Measurements from ENCODE around the gene TAS1R2.
A peak's percentile ranks its signal among the peaks of the same experiment; 100 is the strongest.
"Not testable (repeated sequence)": the region's sequence is repeated elsewhere in the genome, so short reads cannot be mapped to it uniquely, and the experiment has no call there.

TAS1R2 gene

DNA sequence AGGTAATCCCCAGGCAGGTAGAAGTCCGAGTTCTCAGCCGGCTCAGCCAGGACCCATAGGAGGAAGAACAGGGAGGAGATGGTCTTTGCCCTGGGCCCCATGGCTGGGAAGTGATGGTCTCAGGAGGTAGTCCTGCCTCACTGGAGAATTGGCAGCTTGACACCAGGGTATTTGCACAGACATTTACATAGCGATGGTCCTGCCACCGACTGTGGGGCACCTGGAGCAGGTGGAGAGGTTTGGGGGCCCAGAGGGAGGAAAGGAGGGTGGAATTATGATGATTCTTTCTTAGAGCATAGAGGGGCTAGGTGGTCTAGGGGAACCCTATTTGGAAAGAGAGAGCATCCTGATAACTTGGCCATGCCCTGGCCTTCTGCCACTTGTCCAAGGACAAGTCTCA, at the start of gene TAS1R2:
TAS1R2 (minus strand) TSS at position 101 of the 400 bp plus-strand sequence; CDS start at position 101, 0 bp downstream.
- no peak for DNase-seq (ENCODE audit: low spot score)

DNA sequence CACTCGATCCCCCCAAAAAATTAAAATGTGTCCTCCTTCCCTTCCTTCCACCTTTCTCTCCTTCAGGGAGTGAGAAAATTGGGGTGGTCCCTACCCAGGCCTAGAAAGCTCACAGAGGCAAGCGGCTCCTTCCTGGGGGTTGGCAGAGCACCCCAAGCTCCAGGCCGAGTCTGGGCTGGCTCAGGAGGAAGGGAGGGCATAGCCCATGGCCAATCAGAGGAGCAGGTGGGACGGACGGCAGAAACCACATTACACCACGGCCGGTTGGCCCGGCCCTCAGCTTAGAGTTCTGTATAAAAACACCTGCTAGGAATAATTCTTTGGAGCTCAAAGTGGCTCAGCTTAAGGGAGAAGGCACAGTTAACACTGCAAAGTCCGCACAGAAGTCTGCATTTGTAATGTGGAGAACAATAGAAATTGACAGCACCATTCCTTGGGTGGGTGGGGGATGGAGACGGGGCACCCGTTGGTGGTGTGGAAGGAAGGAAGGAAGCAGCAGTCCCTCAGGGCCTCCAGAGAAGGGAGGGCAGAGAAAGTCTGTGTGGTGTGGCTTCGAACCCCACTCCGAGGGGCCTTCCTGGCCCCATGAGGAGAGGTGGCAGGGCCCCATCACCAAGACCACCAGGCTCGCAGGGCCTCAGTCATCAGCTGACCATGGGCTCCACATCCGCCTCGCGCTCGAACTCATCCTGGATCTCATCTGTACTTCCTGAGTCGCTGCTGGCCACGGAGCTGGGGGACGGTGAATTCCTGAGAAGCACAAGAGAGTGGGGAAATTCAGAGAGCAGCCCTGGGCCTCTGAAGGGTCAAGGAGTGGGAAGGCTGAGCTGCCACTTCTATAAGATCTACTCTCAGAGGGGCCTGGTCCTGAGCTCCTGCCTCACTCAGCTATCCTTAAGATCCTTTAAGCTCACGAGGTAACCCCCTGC, 48.7 kb upstream of the TAS1R2 start:
- no peak for DNase-seq (ENCODE audit: low spot score)

DNA sequence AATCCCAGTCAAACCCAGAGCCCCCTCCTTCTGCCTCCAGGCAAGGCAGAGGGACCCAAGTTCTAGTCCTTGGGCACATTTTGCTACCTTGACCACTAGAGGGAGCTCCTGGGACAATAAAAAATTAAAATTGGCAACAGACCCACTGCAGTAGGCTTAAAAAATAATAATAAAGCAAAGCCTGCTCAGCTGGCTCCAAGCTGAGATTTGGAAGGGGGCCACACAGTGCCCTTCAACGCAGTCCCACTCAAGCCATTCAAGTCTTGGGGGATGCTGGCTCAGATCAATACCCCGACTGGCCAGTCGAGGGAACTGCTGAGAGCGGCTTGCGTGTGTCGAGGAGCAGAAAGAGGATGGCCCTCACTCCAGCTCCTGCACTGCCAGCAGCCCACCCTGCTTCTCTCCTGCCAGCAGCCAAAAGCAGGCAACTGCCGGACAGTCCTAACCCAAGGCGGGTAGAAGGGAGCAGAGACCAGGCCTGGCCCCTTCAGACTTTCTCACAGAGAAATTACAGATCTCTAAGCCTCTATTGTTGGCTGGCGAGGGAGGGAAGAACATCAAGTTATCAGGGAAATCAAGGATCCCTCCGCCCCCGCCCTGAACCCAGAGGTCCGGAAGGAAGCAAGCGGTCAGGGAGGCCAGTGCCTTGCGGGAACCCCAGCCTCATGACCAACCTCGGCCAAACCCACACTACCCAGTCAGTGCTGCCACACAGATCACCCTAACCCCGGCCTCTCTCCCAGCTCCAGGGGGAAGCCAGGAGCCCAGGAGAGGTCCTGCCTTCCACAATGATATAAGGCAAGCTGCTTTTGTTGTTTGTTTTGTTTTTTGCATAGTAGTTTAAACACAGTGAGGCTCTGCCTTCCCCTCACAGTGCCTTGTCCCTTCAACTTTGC, 47.8 kb upstream of the TAS1R2 start:
- peak; percentile 82 for DNase-seq (ENCODE audit: low spot score)

DNA sequence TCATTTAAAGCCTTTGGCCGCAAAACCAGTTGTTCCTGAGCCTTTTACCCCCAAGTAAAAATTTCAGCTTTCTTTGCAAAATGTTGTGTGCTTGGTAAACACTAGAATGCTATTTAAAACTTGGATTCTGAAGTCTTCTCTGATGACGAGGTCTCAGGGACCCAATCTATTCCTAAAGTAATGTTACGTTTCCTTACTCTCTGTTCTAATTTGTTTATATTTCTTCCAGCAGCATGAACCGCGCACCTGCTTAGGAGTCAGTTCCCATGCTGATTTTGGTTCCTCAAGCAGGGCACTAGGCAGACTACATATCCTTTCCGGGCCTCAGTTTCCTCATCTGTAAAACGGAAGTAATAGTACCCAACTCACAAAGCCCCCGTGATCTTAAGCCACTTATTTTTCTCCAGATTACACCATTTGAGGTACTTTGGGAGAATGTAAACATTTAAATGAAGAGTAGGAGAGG, 43.9 kb upstream of the TAS1R2 start:
- DNase-seq (ENCODE audit: low spot score), result no peak

DNA sequence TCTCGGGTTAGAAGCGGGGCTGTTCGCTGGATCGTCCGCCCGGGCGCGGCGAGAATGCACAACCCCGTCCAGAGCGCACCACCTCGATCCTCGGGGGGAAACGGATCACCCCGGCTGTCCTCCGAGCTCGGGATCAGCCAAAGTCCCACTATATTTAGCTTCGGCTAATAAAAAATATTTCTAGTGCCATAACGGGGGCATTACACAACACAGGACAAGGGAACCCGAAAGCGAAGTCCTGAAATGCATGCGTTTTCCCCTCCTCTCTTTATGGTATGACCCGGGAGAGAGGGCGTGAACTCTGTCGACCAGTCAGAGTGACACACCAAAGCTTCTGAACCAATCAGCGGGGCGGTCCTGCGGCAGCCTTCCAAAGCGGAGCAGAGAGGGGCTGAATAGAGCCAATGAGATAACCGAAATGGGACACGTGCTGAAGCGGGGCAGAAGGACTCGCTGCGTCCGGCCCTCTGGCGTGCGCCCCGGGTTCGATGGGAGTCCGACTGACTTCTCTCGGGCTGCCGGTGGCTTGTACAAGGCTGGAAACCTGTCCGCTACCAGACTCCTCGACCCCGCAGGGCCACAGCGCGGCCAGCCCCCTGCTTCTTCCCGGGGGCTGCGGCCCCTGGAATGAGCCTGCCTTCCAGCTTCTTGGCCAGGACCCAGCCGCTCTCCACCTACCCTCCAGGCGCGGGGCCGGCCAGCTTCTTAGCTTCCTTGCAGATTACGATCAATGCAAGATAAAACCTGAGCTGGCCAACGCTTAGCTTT, 43.2 kb upstream of the TAS1R2 start, which contains the start of gene ALDH4A1:
ALDH4A1 (minus strand) TSS at position 33 of the 768 bp plus-strand sequence; CDS start at position 1, 32 bp downstream.
- peak; percentile 96 for DNase-seq (ENCODE audit: low spot score)

DNA sequence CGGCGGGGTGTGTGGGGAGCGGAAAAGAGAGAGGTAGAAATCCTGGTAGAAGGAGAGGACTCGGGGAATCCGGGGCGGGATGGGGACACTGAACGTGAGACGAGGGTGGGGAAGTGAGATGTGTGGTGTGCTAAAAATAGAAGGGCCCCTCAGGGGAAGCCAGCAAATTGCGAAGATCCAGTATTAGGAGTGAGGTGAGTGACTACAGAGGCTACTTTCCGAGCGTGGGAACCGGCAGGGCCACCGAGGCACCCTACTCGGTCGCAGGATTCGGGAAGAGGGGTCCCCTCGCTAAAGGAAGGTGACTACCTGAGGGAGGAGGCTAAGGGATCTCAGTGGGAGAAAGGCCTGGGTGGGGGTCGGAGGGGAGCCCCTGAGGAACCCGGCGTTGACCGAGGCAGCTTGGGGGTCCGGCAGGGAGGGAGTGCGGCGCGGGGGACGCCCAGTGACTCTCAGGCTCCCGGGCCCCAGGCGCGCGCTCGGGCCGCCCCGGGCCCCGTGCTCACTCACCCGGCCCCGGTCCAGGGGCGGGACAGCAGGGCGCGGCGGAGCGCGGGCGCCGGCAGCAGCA, 42.6 kb upstream of the TAS1R2 start:
- DNase-seq (ENCODE audit: low spot score), result no peak

DNA sequence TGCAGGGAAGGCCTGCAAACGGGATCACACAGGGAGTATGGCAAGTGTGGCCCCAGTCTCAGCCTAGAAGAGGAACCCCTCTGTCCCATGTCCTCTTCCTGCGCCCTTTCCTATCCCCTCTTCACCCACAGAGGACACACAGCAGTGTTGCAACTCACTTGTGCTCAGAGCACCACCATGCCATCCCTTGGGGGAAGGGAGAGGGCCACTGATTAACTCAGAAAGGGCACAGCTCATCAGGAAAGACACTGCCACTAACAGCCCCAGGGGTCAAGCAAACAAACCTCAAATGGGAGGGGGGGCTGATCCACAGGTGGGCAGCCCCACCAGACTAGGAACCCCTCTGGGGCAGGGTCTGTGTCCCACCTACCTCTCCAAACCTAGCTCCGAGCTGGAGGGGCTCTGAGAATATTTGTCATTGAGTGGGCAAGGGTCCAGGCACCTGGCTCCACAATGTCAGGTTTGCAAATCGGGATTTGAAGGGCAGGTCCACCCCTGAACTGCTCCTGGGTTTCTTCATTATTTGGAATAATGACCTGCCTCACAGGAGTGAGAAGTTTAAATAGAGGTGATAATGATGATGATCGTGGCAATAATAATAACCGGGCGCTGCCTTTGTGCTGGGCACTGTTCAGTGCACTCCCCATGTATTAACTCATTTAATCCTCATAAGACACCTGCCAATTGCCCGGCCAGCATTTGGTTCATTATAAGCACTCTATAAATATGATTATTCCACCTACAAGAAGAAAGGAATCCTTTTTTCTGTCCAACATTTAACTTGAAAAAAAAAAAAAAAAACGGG, 41.9 kb upstream of the TAS1R2 start:
- DNase-seq (ENCODE audit: low spot score), result no peak

DNA sequence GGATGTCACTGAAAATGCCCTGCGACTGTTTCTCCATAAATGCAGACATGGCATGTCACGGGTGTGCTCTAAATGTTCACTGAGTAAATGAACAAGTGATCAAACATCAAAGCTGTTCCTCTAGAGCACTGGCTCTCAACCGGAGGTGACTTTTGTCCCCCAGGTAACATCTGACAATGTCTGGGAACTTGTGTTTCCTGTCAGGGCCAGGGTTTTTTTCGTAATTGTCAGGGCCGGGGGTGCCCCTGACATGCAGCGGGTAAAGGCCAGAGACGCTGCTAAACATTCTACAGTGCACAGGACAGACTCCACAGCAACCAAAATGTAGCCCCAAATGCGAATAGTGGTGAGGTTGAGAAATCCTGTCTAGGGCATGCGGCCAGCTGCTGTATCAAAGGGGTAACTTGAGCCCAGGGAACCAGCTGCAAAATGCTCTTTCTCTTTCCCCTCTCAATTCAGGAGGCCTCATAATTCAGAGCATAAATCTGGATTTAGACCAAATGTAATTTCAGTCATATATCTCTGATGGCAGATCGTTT, 40.9 kb upstream of the TAS1R2 start:
- DNase-seq (ENCODE audit: low spot score), result no peak

DNA sequence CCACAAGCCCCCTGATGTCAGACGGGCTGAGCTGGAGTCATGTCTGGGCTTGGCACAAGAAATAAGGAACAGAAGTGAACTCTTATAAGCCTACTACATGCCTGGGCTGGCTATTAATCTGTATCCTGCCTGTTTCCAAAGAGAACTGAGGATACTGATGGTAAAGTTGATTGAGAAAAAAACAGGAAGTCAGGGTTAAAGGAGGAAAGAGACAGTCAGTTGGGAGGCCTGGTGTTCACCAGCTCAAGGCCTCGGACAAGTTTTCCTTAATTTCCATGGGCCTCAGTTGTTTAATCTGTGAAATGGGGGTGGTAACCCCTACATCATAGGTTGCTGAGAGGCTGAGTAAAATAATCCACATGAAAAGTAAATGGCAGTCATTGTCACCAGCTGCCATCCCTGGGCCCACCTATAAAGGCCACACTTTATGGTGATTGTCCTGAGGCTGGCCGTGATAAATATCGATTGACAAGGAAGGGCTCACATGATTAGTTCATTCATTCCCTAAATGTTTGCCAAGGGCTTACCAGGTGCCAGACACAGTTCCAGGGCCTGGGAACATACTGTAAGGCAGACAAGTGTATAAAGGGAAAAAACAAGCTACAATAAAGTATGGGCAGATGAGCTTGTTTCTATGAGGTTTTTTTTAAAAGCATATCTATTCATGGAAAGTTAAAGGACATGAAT, 40.0 kb upstream of the TAS1R2 start:
- no peak for DNase-seq (ENCODE audit: low spot score)

DNA sequence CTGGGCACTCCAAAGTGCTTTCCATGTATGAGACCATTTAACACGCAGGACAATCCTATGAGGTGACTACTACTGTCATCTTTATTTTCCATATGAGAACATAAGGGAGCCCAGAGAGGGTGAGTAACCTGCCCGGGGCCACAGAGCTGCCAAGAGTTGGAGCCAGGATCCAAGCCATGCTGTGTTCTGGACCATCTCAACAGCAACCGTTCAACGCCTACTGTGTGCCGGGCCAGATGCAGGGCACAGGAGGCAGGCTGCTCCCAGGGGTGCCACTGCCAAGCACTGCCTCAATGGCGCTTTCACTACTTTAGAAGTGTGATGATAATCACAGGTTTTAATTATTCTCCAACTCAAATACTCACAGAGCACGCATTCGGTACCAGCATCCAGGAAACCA, 39.1 kb upstream of the TAS1R2 start:
- no peak for DNase-seq (ENCODE audit: low spot score)

DNA sequence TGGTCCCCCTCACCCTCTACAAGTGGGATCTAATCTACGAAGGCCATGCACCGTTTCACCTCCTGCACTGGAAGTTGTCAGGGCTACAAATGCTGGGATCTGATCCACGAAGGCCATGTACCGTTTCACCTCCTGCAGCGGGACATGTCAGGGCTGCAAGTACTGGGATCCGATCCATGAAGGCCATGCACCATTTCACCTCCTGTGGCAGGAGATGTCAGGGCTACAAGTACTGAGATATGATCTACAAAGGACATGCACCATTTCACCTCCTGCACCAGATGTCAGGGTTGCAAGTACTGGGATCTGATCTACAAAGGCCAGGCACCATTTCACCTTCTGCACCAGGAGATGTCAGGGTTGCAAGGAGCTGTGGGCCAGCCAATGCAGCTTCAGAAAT, 35.9 kb upstream of the TAS1R2 start:
- no peak for DNase-seq (ENCODE audit: low spot score)

DNA sequence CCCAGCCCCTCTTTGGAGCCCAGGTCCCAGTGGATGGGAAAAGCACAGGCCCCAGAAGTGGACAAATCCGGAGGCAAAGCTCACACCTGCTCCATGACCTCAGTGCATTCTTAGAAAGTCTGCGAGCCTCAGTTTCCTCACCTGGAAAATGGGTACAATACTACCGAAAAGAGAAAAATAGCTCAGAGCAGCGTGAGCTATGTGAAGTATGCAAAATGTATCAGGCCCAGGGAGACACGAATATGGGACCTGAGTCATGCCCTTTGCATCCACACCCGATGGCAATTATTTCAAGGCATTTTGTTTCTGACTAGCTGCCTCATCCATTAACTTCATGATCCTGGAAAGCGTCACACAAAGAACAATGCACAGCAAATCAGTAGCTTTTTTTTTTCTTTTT, 33.7 kb upstream of the TAS1R2 start:
- DNase-seq (ENCODE audit: low spot score), result no peak

DNA sequence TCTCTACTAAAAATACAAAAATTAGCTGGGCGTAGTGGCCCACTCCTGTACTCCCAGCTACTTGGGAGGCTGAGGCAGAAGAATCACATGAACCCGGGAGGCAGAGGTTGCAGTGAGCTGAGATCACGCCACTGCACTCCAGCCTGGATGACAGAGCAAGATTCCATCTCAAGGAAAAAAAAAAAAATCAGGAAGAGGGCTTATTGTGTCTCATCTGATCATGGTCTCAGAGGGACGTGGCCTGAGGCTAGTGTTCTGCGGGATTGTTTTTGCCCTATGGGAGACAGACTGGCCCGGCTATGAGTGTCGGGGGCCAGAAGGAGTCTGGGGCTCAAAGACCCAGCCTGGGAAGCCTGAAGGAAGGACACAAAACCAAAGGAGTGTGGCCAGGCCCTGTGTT, 32.4 kb upstream of the TAS1R2 start:
- not testable (repeated sequence) for DNase-seq (ENCODE audit: low spot score)

DNA sequence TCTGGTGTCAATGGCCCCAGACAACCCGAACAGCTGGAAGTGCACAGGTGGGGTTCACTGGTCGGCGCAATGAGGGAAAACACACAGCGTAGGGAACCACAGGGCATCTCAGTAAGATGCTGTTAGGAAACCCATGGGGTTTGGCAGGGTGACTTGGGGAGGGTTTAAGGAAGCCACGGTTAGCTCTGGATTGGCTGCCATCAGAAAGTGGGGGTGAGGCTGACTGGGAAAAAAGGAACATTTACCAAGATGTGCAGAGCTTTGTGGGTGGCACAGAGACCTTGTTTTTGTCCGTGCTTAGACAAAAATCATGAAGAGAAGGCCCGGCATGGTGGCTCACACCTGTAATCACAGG, 31.9 kb upstream of the TAS1R2 start:
- DNase-seq (ENCODE audit: low spot score), result no peak

DNA sequence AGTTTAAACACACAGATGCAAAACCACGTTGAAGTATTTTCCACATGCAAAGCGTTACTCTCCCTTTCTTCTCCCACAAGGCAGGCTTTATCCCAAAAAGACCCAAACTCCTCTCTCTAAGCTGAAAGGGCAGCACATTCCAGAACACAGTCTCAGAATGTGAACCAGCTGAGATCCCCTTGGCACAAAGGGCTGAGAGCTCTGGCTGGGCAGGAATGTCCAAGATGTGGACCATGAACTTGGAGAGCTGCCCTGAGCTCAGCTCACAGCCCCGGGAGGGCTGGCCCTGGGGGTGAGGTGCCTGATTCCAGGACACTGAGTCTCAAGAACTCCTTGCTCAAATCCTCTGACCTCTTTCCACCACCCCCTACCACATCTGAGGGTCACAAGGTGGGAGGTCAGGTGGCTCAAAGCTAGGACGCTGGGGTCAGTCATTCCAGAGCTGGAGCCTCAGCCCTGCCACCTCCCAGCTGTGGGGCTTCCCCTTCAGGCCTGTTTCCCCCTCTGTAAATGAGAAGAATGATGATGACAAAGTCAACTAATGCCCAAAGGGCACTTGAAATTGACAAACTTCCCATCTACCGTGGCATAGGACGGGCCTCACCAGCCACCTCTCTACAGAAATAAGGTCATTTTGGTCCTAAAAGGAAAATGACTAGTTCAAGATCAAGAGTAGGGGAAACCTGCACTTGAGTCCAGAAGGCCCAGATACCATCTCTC, 31.4 kb upstream of the TAS1R2 start:
- no peak for DNase-seq (ENCODE audit: low spot score)

DNA sequence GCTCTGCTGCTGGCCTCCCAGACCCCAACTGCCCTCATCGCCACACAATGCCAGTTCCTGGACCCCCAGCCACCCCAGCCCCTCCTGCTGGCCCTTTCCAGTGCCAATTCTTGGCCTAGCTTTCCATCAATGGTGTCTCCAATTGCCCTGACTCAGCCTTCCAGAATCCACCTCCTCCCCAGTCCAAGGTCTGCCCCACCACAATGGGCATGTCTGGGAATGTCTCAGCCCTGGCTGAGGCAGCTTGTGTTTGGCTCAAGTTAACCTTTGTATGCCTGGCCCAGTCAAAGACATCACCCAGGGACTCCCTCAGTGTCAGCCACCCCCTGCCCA, 26.5 kb upstream of the TAS1R2 start:
- DNase-seq (ENCODE audit: low spot score), result no peak

DNA sequence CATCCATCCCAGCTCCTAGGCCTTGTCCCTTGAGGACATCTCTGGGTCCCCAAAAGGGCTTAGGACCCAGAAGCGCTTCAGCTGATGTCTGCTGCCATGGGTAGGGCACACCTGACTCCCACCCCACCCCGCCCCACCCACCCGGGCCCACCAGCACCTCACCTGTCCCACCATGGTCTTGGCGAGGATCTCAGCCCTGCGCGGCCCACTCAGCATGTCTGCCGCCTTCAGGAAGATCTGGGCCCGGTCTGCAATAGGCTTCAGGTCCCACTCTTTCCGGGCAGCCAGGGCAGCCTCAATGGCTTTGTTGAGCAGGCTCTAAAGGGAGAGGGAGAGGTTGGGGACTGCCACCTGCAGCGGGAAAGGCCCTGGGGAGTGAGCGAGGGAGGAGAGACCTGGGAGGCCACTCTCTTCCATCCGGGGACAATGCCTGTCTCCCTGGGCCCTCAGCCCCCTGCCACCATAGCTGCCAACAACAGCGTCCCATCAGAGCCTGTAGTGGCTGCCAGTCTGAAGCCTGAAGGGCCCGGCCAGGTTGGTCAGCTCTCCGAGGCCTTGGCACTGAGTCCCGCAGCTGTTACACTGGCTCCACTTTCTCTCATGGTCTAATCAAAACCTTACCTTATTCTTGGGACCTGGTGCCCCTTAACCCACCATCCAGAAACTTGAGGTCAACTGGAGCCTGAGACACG, 26.0 kb upstream of the TAS1R2 start:
- no peak for DNase-seq (ENCODE audit: low spot score)

DNA sequence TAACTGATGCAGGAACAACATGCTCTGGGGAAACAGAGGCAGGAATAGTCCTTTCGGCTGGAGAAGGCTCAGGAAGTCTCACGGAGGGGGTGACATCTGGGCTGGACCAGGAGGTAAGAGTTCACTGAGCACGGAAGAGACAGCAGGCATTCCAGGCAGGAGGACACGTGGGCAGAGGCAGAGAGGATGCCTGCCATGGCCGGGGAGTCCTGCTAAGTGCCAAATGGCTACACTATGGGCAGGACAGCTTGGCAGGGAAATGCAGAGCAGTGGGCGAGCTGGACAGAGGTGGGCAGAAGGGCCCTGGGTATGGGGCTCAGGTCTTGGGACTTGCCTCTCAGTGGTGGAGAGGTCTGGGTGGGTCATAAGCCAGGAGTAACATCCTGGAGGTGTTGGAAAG, 25.3 kb upstream of the TAS1R2 start:
- no peak for DNase-seq (ENCODE audit: low spot score)

DNA sequence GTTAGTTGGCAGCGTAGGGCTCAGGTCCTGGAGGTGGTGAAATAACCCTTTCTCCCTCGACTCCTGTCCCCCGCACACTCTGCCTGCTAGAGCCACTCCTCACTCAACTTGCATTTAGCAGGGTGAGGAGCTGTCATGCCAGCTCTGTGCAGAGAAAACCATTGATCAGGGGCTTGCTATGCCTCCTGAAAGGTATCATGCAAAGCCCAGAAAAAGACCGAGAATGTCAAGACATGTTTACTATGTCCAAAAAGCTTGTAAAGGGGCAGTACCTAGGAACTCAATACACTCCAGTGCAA, 24.9 kb upstream of the TAS1R2 start:
- no peak for DNase-seq (ENCODE audit: low spot score)
